Memory B cell (primary cell): ENCODE data around the gene AHDC1.
"Not testable (repeated sequence)": the region's sequence is repeated elsewhere in the genome, so short reads cannot be mapped to it uniquely, and the experiment has no call there.

ENCODE experiments used
- ATAC-seq: fragments of 150-1000 bp; cut with Tn5 transposase; 2 replicates; pipeline ENCODE4 v1.10.0; 2021; ENCODE audit warnings: low read depth, mild to moderate bottlenecking, moderate library complexity
- DNase-seq, 2 donors: peaks; one replicate each; pipeline ENCODE4 v3.0.0; 2022; ENCODE audit warnings: low spot score in 2 of 2
- H3K27ac Mint-ChIP-seq: one replicate; pipeline ENCODE4 v1.8.0; 2022; ENCODE audit warnings: mild to moderate bottlenecking, moderate library complexity, mixed read lengths
- H3K27me3 Mint-ChIP-seq: one replicate; pipeline ENCODE4 v1.8.0; 2022; ENCODE audit warnings: mixed read lengths
- H3K36me3 Mint-ChIP-seq: one replicate; pipeline ENCODE4 v1.8.0; 2022; ENCODE audit warnings: mild to moderate bottlenecking, mixed read lengths
- H3K4me1 Mint-ChIP-seq: one replicate; pipeline ENCODE4 v1.8.0; 2022; ENCODE audit warnings: mixed read lengths
- H3K4me3 Mint-ChIP-seq: one replicate; pipeline ENCODE4 v1.8.0; 2022; ENCODE audit warnings: mild to moderate bottlenecking, moderate library complexity, mixed read lengths
- H3K9me3 Mint-ChIP-seq: one replicate; pipeline ENCODE4 v1.8.0; 2022; ENCODE audit warnings: mixed read lengths

The AHDC1 gene

GRCh38 chr1:27626031-27626935 is 22.3 kb upstream of the AHDC1 start:
- Mint-ChIP-seq H3K4me3 (no peak overlapping the region), H3K27ac (no peak overlapping the region), H3K4me1 (peaks cover 34% of the 10 kb centered on the region)

GRCh38 chr1:27624467-27625178 is 20.7 kb upstream of the AHDC1 start:
- H3K36me3 Mint-ChIP-seq: peaks cover 1% of the 10 kb centered on the region

More at GRCh38 chr1:27626031-27626935, 22.3 kb upstream of the AHDC1 start:
- Mint-ChIP-seq H3K36me3 (peaks cover 1% of the 10 kb centered on the region), H3K27me3 (no peaks in the 10 kb centered on the region), H3K9me3 (no peaks in the 10 kb centered on the region)
- DNase-seq (no peak), ATAC-seq (peak; percentile 18)

GRCh38 chr1:27623327-27624212 is 19.6 kb upstream of the AHDC1 start:
- ATAC-seq (no peak), DNase-seq (no peak)
- H3K9me3 Mint-ChIP-seq: no peaks in the 10 kb centered on the region
- peaks cover 1% of the 10 kb centered on the region for H3K36me3 Mint-ChIP-seq
- H3K4me1 Mint-ChIP-seq: peaks cover 20% of the 10 kb centered on the region
- no peak overlapping the region for H3K27ac Mint-ChIP-seq
- no peaks in the 10 kb centered on the region for H3K27me3 Mint-ChIP-seq
- no peak overlapping the region for H3K4me3 Mint-ChIP-seq

More at GRCh38 chr1:27624467-27625178, 20.7 kb upstream of the AHDC1 start:
- H3K27me3 Mint-ChIP-seq: no peaks in the 10 kb centered on the region
- H3K27ac Mint-ChIP-seq: no peak overlapping the region
- H3K9me3 Mint-ChIP-seq: no peaks in the 10 kb centered on the region
- ATAC-seq: no peak
- no peak overlapping the region for H3K4me3 Mint-ChIP-seq
- no peak for DNase-seq
- H3K4me1 Mint-ChIP-seq: peaks cover 24% of the 10 kb centered on the region

GRCh38 chr1:27622828-27623227 is 18.9 kb upstream of the AHDC1 start:
- H3K9me3 Mint-ChIP-seq: no peaks in the 10 kb centered on the region
- ATAC-seq (no peak), DNase-seq (no peak)
- H3K4me1 Mint-ChIP-seq: peaks cover 24% of the 10 kb centered on the region
- H3K4me3 Mint-ChIP-seq: no peak overlapping the region
- peaks cover 1% of the 10 kb centered on the region for H3K36me3 Mint-ChIP-seq
- no peaks in the 10 kb centered on the region for H3K27me3 Mint-ChIP-seq
- no peak overlapping the region for H3K27ac Mint-ChIP-seq

GRCh38 chr1:27621051-27621920 is 17.3 kb upstream of the AHDC1 start:
- peaks cover 25% of the 10 kb centered on the region for H3K4me1 Mint-ChIP-seq
- ATAC-seq: no peak
- no peak for DNase-seq
- no peaks in the 10 kb centered on the region for H3K9me3 Mint-ChIP-seq
- no peak overlapping the region for H3K27ac Mint-ChIP-seq
- H3K36me3 Mint-ChIP-seq: peaks cover 8% of the 10 kb centered on the region
- H3K4me3 Mint-ChIP-seq: no peak overlapping the region
- H3K27me3 Mint-ChIP-seq: no peaks in the 10 kb centered on the region

- DNase-seq, H3K27ac Mint-ChIP-seq, H3K27me3 Mint-ChIP-seq, H3K36me3 Mint-ChIP-seq, ATAC-seq, H3K4me3 Mint-ChIP-seq, H3K9me3 Mint-ChIP-seq: not testable (repeated sequence)
- H3K4me1 Mint-ChIP-seq: peaks cover 23% of the 10 kb centered on the region
Measured at GRCh38 chr1:27619782-27620438, 16.0 kb upstream of the AHDC1 start.

GRCh38 chr1:27618341-27619082 is 14.6 kb upstream of the AHDC1 start:
- no peaks in the 10 kb centered on the region for H3K9me3 Mint-ChIP-seq
- H3K4me1 Mint-ChIP-seq: peaks cover 23% of the 10 kb centered on the region
- no peaks in the 10 kb centered on the region for H3K27me3 Mint-ChIP-seq
- DNase-seq: no peak
- peaks cover 8% of the 10 kb centered on the region for H3K36me3 Mint-ChIP-seq
- H3K4me3 Mint-ChIP-seq: no peak overlapping the region
- peak; percentile 89 for ATAC-seq
- peak overlapping the region; percentile 1 for H3K27ac Mint-ChIP-seq

- H3K9me3 Mint-ChIP-seq: no peaks in the 10 kb centered on the region
- H3K36me3 Mint-ChIP-seq: peaks cover 8% of the 10 kb centered on the region
- ATAC-seq: no peak
- H3K4me1 Mint-ChIP-seq: peaks cover 23% of the 10 kb centered on the region
- DNase-seq: no peak
- H3K27ac Mint-ChIP-seq: no peak overlapping the region
- H3K27me3 Mint-ChIP-seq: no peaks in the 10 kb centered on the region
- H3K4me3 Mint-ChIP-seq: no peak overlapping the region
Measured at GRCh38 chr1:27617420-27617819, 13.5 kb upstream of the AHDC1 start.

GRCh38 chr1:27616441-27616840 is 12.5 kb upstream of the AHDC1 start:
- Mint-ChIP-seq H3K27ac (peak overlapping the region; percentile 51), H3K9me3 (no peaks in the 10 kb centered on the region), H3K27me3 (no peaks in the 10 kb centered on the region), H3K36me3 (peaks cover 11% of the 10 kb centered on the region), H3K4me1 (peaks cover 21% of the 10 kb centered on the region), H3K4me3 (no peak overlapping the region)
- ATAC-seq (no peak), DNase-seq (no peak)

GRCh38 chr1:27615346-27616192 is 11.6 kb upstream of the AHDC1 start:
- peaks cover 11% of the 10 kb centered on the region for H3K36me3 Mint-ChIP-seq
- no peaks in the 10 kb centered on the region for H3K9me3 Mint-ChIP-seq
- peaks cover 25% of the 10 kb centered on the region for H3K4me1 Mint-ChIP-seq
- no peak overlapping the region for H3K4me3 Mint-ChIP-seq
- DNase-seq (no peak), ATAC-seq (no peak)
- H3K27ac Mint-ChIP-seq: no peak overlapping the region
- H3K27me3 Mint-ChIP-seq: no peaks in the 10 kb centered on the region

- Mint-ChIP-seq H3K36me3 (peaks cover 11% of the 10 kb centered on the region), H3K27me3 (no peaks in the 10 kb centered on the region), H3K4me3 (no peak overlapping the region), H3K9me3 (no peaks in the 10 kb centered on the region), H3K4me1 (peaks cover 25% of the 10 kb centered on the region), H3K27ac (no peak overlapping the region)
- ATAC-seq (no peak), DNase-seq (no peak)
Measured at GRCh38 chr1:27614625-27615344, 10.8 kb upstream of the AHDC1 start.
